Measurements from ENCODE around the gene PRRT1. TPM values are rescaled to one million over a fixed set of nuclear protein-coding genes. Genes with fewer than 3 reads are reported as not detected.

Gene PRRT1
- total and polyA plus RNA-seq, 2 of the 4 experiments (the other 2 are of a cell fraction): 0.99 TPM; not detected in 1

GRCh38 chr6:32189069-32189741 is 37.5 kb upstream of the PRRT1 start:
- peak overlapping the region; percentile 88 for H2AK9ac ChIP-seq (replicated peaks; ENCODE audit: low read depth, low read length, poor library complexity)
- H3K36me3 ChIP-seq (ENCODE audit: control insufficient read depth, insufficient read depth, low read length): peaks cover 19% of the 10 kb centered on the region
- peak overlapping the region; percentile 65 for H4K5ac ChIP-seq (ENCODE audit: low read depth, low read length)
- dilution Hi-C loops (cut with HindIII; ENCODE audit: low sequenced_read_pairs, unreplicated experiment): no loop called here
- H3K79me1 ChIP-seq (ENCODE audit: low read depth in 1 of 2, low read length in 2 of 2): peaks cover 21 to 65% of the 10 kb centered on the region in 2 experiments
- H4K20me1 ChIP-seq (ENCODE audit: insufficient read depth, low read length): no peaks in the 10 kb centered on the region
- H3K4me3 ChIP-seq (ENCODE audit: insufficient read depth, low read depth, low read length): peak overlapping the region; percentile 75
- H2BK120ac ChIP-seq (ENCODE audit: low read depth, low read length): peak overlapping the region; percentile 72
- peaks cover 12% of the 10 kb centered on the region for H3K4me1 ChIP-seq (ENCODE audit: control insufficient read depth, insufficient read depth, low read length)
- H3K27me3 ChIP-seq (ENCODE audit: control insufficient read depth, insufficient read depth, low read length): no peaks in the 10 kb centered on the region
- intact Hi-C loops (cut with micrococcal nuclease): loop anchor here (5.0 kb wide), 1 partner anchor 783 kb away; no protein-coding TSS in a partner anchor
- CTCF ChIA-PET: no interaction called here
- 0% methylated on average over 1 of the region's 10 CpGs; no CpG with 5 or more reads in 1 of the 2 experiments for WGBS, 2 experiments (ENCODE audit: extremely low coverage in 2 of 2, insufficient read length in 1 of 2)
- ATAC-seq (ENCODE audit: low read depth): peak; percentile 1
- peak overlapping the region; percentile 97 for H3K4ac ChIP-seq (ENCODE audit: low read depth, low read length)
- H3K18ac ChIP-seq (ENCODE audit: low read depth, low read length): peak overlapping the region; percentile 68
- H3K27ac ChIP-seq (ENCODE audit: insufficient read depth, low read length): peak overlapping the region; percentile 91
- H3K9me3 ChIP-seq (ENCODE audit: control insufficient read depth, insufficient read depth, low read length): no peaks in the 10 kb centered on the region
- H3K4me2 ChIP-seq (ENCODE audit: low read depth, low read length): peak overlapping the region; percentile 85
- no peak for DNase-seq
- H2AFZ ChIP-seq (replicated peaks; ENCODE audit: low read length, poor library complexity): peak overlapping the region; percentile 67
- peak overlapping the region; percentile 98 for H3K56ac ChIP-seq (ENCODE audit: extremely low read depth, insufficient read depth, low read length)
- peak overlapping the region; percentile 41; the same call in 1 of the 3 replicates for H2BK15ac ChIP-seq (ENCODE audit: low read depth, low read length)
- POLR2A ChIA-PET (ENCODE audit: unreplicated experiment): interaction anchor here (1.8 kb wide), 1 partner anchor 12 kb away, joined by 5 read pairs; no protein-coding TSS in a partner anchor
- in situ Hi-C loops (cut with MboI; ENCODE audit: low sequenced_read_pairs): loop anchor here (25.0 kb wide), 1 partner anchor 773 kb away; the partner anchor contains the start of genes BRD2 and HLA-DMA
- H3K9me1 ChIP-seq (ENCODE audit: insufficient read depth, low read length): peaks cover 19% of the 10 kb centered on the region
- peak overlapping the region; percentile 99 for H3K23ac ChIP-seq (ENCODE audit: low read depth, low read length)
- H2BK20ac ChIP-seq (ENCODE audit: low read depth, low read length): 0 out of 2 replicates have a peak overlapping the region, but pooled peaks have one; percentile 1
- H3K9ac ChIP-seq (ENCODE audit: low read depth, low read length): peak overlapping the region; percentile 99
- H2BK5ac ChIP-seq (ENCODE audit: low read depth, low read length, poor library complexity, severe bottlenecking): peak overlapping the region; percentile 83
- H4K8ac ChIP-seq (ENCODE audit: low read depth in 2 of 2, low read length in 2 of 2): peak overlapping the region; percentile 76 to 87
- peak overlapping the region; percentile 96 for H4K91ac ChIP-seq (ENCODE audit: insufficient read depth, low read depth, low read length)
- no TSS peak for BruUV-seq (replicated peaks)
- peak overlapping the region; percentile 99 for H2AK5ac ChIP-seq (ENCODE audit: low read depth, low read length)
- H3K14ac ChIP-seq (replicated peaks; ENCODE audit: low read depth, low read length): peak overlapping the region; percentile 99
- TF ChIP-seq MAZ (IDR thresholded peaks at IDR 0.05; ENCODE audit: borderline replicate concordance, low read depth, low read length): no peak
- no peak for TF ChIP-seq CEBPB (IDR thresholded peaks at IDR 0.05; ENCODE audit: low read depth, low read length)
- no peak for TF ChIP-seq FOS (IDR thresholded peaks at IDR 0.05; ENCODE audit: low read depth, low read length)
- TF ChIP-seq RFX5 (IDR thresholded peaks at IDR 0.05; ENCODE audit: low read depth, low read length): no peak
- no peak for TF ChIP-seq SMC3 (IDR thresholded peaks at IDR 0.05; ENCODE audit: low read depth, low read length)
- no peak for TF ChIP-seq BHLHE40 (IDR thresholded peaks at IDR 0.05; ENCODE audit: low read depth, low read length)
- no peak for TF ChIP-seq RAD21 (IDR thresholded peaks at IDR 0.05; ENCODE audit: low read length)
- TF ChIP-seq CHD1 (IDR thresholded peaks at IDR 0.05; ENCODE audit: low read depth, low read length): no peak
- TF ChIP-seq USF2 (IDR thresholded peaks at IDR 0.05; ENCODE audit: low read depth, low read length): no peak
- no peak for TF ChIP-seq NFE2L2 (IDR thresholded peaks at IDR 0.05; ENCODE audit: low read depth, low read length)
- no peak for TF ChIP-seq MAFK (IDR thresholded peaks at IDR 0.05; ENCODE audit: low read depth, low read length)
- no peak for TF ChIP-seq RCOR1 (IDR thresholded peaks at IDR 0.05; ENCODE audit: insufficient replicate concordance, low read length)
- TF ChIP-seq POLR2A (IDR thresholded peaks at IDR 0.05; ENCODE audit: low read depth, low read length): no peak
- no peak for TF ChIP-seq CTCF (conservative IDR thresholded peaks at IDR 0.05; ENCODE audit: low read depth, low read length)
- no peak for TF ChIP-seq MXI1 (IDR thresholded peaks at IDR 0.05; ENCODE audit: borderline replicate concordance, low read depth, low read length)

All from IMR-90 (cell line).